Lower leg skin (tissue), 4 donors: ENCODE data around the gene ANKRD1. TPM values are rescaled to one million over a fixed set of nuclear protein-coding genes. Genes with fewer than 3 reads are reported as not detected.

Experiments
- DNase-seq, 2 donors: peaks; one replicate each; pipeline ENCODE4 v3.0.0-alpha.2; 2019; ENCODE audit warnings: low spot score in 2 of 2
- H3K4me3 ChIP-seq: fragments of 200-600 bp; sonication (generic); 2 replicates; pipeline ENCODE4 v1.5.1; 2017; ENCODE audit warnings: mild to moderate bottlenecking, low read depth; ENCODE audit not compliant: poor library complexity, severe bottlenecking
- CTCF ChIP-seq, 3 donors: fragments of 450-650 bp; IDR thresholded peaks; one replicate each; pipeline ENCODE4 v1.5.1; 2016; ENCODE audit warnings: antibody characterized with exemption in 3 of 3, mild to moderate bottlenecking in 3 of 3, moderate library complexity in 2 of 3
- POLR2A ChIP-seq, 2 donors: fragments of 450-650 bp; IDR thresholded peaks; one replicate each; pipeline ENCODE4 v1.6.1; 2016 to 2017; ENCODE audit warnings: antibody characterized with exemption in 2 of 2, mild to moderate bottlenecking in 1 of 2, moderate library complexity in 1 of 2
- WGBS, 2 donors: methylation state at CpG; one replicate each; pipeline ENCODE4 v1.1.5; 2018; 5-methylcytosine and 5-hydroxymethylcytosine counted together
- intact Hi-C: fragments of 100-400 bp; cut with DNase I; formaldehyde crosslinking; loops from one replicate; pipeline ENCODE4 v1.15.0; 2023; ENCODE audit warnings: low total_unique reads
- total RNA-seq, 4 donors: library from RNA; depleted of rRNA; stranded (reverse); fragments of >200 nt; gene quantifications; one replicate each; pipeline ENCODE4 v1.1.0, GENCODE V29; 2016

The ANKRD1 gene
- total RNA-seq, 4 donors from 2014 or later: not detected

- no peak overlapping the region for H3K4me3 ChIP-seq
- TF ChIP-seq POLR2A (IDR thresholded peaks at IDR 0.05): no peak
- no peak for TF ChIP-seq CTCF (IDR thresholded peaks at IDR 0.05)
- no peak for DNase-seq
- WGBS, 2 donors: 67 to 70% methylated on average over 2 of the region's 2 CpGs
- intact Hi-C loops: no loop called here
Measured at GRCh38 chr10:90923111-90923731, 2.3 kb upstream of the ANKRD1 start.

GRCh38 chr10:90921906-90922305, 1.0 kb upstream of the ANKRD1 start:
- DNase-seq: no peak
- no peak overlapping the region for H3K4me3 ChIP-seq
- intact Hi-C loops: no loop called here
- TF ChIP-seq CTCF (IDR thresholded peaks at IDR 0.05): no peak
- TF ChIP-seq POLR2A (IDR thresholded peaks at IDR 0.05): no peak
- WGBS, 2 donors: 72 to 83% methylated on average over 3 of the region's 3 CpGs

GRCh38 chr10:90919683-90920574, 958 bp downstream of the ANKRD1 start:
- WGBS, 2 donors: 77% methylated on average over 8 of the region's 8 CpGs
- H3K4me3 ChIP-seq: no peak overlapping the region
- TF ChIP-seq CTCF (IDR thresholded peaks at IDR 0.05) (no peak), POLR2A (IDR thresholded peaks at IDR 0.05) (no peak)
- intact Hi-C loops: loop anchor here (10.0 kb wide), 1 partner anchor 335 kb away; no protein-coding TSS in a partner anchor
- no peak for DNase-seq

- DNase-seq: no peak
- WGBS, 2 donors: 92 to 95% methylated on average over 3 of the region's 3 CpGs
- intact Hi-C loops: loop anchor here (10.0 kb wide), 1 partner anchor 337 kb away; no protein-coding TSS in a partner anchor
- no peak overlapping the region for H3K4me3 ChIP-seq
- TF ChIP-seq POLR2A (IDR thresholded peaks at IDR 0.05): no peak
- TF ChIP-seq CTCF (IDR thresholded peaks at IDR 0.05): no peak
Measured at GRCh38 chr10:90917968-90918318, 2.9 kb downstream of the ANKRD1 start.

GRCh38 chr10:90917238-90917967, 3.5 kb downstream of the ANKRD1 start:
- no peak overlapping the region for H3K4me3 ChIP-seq
- DNase-seq: no peak
- intact Hi-C loops: loop anchor here (10.0 kb wide), 1 partner anchor 337 kb away; no protein-coding TSS in a partner anchor
- no peak for TF ChIP-seq POLR2A (IDR thresholded peaks at IDR 0.05)
- TF ChIP-seq CTCF (IDR thresholded peaks at IDR 0.05): no peak
- WGBS, 2 donors: 62 to 66% methylated on average over 8 of the region's 8 CpGs
